Coronary artery (tissue), 2 donors: ENCODE measurements around the gene FAM20C.

Source experiments
- DNase-seq: peaks from one replicate; pipeline ENCODE4 v3.0.0-alpha.2; 2017; ENCODE audit warnings: low spot score
- H3K27ac ChIP-seq, 2 donors: fragments of 200-600 bp; sonication (generic); one replicate each; pipeline ENCODE4 v1.5.1; 2016 to 2019
- H3K4me3 ChIP-seq: fragments of 200-600 bp; sonication (generic); 2 replicates; pipeline ENCODE4 v1.5.1; 2016; ENCODE audit warnings: mild to moderate bottlenecking, moderate library complexity
- CTCF ChIP-seq: fragments of 200-600 bp; sonication (generic); IDR thresholded peaks from one replicate; pipeline ENCODE4 v1.5.1; 2019; ENCODE audit warnings: antibody characterized with exemption

FAM20C gene

GRCh38 chr7:213324-213993 is 21.1 kb downstream of the FAM20C start:
- DNase-seq, result no peak
- H3K4me3 ChIP-seq, result no peak overlapping the region
- TF ChIP-seq CTCF, result no peak
- H3K27ac ChIP-seq, result no peak overlapping the region

- H3K27ac ChIP-seq, result peak overlapping the region in 1 of 2 donors; percentile 5
- no peak overlapping the region for H3K4me3 ChIP-seq
- DNase-seq, result no peak
- no peak for TF ChIP-seq CTCF
Observed at GRCh38 chr7:214410-215212, 22.2 kb downstream of the FAM20C start.

GRCh38 chr7:216360-217300 is 24.3 kb downstream of the FAM20C start:
- Histone ChIP-seq H3K27ac (peak overlapping the region in 1 of 2 donors; percentile 46), H3K4me3 (no peak overlapping the region)
- TF ChIP-seq CTCF, result no peak
- no peak for DNase-seq

GRCh38 chr7:217781-218180 is 25.4 kb downstream of the FAM20C start:
- no peak for DNase-seq
- H3K4me3 ChIP-seq, result no peak overlapping the region
- H3K27ac ChIP-seq, result no peak overlapping the region
- TF ChIP-seq CTCF, result no peak

- H3K4me3 ChIP-seq, result no peak overlapping the region
- TF ChIP-seq CTCF, result no peak
- no peak for DNase-seq
- no peak overlapping the region for H3K27ac ChIP-seq
Observed at GRCh38 chr7:218316-218715, 25.9 kb downstream of the FAM20C start.

- no peak overlapping the region for H3K4me3 ChIP-seq
- no peak for DNase-seq
- H3K27ac ChIP-seq, result peak overlapping the region in 1 of 2 donors; percentile 64
- no peak for TF ChIP-seq CTCF
Observed at GRCh38 chr7:218896-219580, 26.7 kb downstream of the FAM20C start.
